Tongue (tissue), 2 donors: Measurements from ENCODE around the gene DOK6. TPM values are rescaled to one million over a fixed set of nuclear protein-coding genes. Genes with fewer than 3 reads are reported as not detected.

Experiments used
- DNase-seq: peaks from one replicate; pipeline ENCODE4 v3.0.0-alpha.2; 2015
- total RNA-seq: library from RNA; depleted of rRNA; stranded (reverse); fragments of >200 nt; gene quantifications from one replicate; pipeline ENCODE4 v1.2.3, GENCODE V29; 2014

Gene DOK6
- total RNA-seq, 1 donor from 2014 or later = 3.9 TPM

GRCh38 chr18:69539404-69539803 is 138.7 kb downstream of the DOK6 start:
- no peak for DNase-seq

- DNase-seq = no peak
These were observed 155.5 kb downstream of the DOK6 start for GRCh38 chr18:69556228-69556627.

GRCh38 chr18:69557282-69557681 is 156.6 kb downstream of the DOK6 start:
- peak; percentile 10 for DNase-seq

- peak; percentile 9 for DNase-seq
These were observed 157.4 kb downstream of the DOK6 start for GRCh38 chr18:69558052-69558451.

GRCh38 chr18:69559604-69560003 is 158.9 kb downstream of the DOK6 start:
- DNase-seq = no peak

GRCh38 chr18:69564602-69565001 is 163.9 kb downstream of the DOK6 start:
- no peak for DNase-seq

- no peak for DNase-seq
These were observed 167.3 kb downstream of the DOK6 start for GRCh38 chr18:69567813-69568488.

GRCh38 chr18:69569133-69569532 is 168.4 kb downstream of the DOK6 start:
- DNase-seq = no peak

- no peak for DNase-seq
These were observed 173.7 kb downstream of the DOK6 start for GRCh38 chr18:69574401-69574800.

- DNase-seq = peak; percentile 12
These were observed 179.4 kb downstream of the DOK6 start for GRCh38 chr18:69580107-69580506.

GRCh38 chr18:69584429-69584828 is 183.7 kb downstream of the DOK6 start:
- DNase-seq = no peak

- peak; percentile 2 for DNase-seq
These were observed 185.0 kb downstream of the DOK6 start for GRCh38 chr18:69585696-69586095.

GRCh38 chr18:69586537-69586936 is 185.8 kb downstream of the DOK6 start:
- DNase-seq = no peak

GRCh38 chr18:69588301-69588700 is 187.6 kb downstream of the DOK6 start:
- no peak for DNase-seq

GRCh38 chr18:69590150-69590549 is 189.5 kb downstream of the DOK6 start:
- DNase-seq = no peak

- DNase-seq = no peak
These were observed 195.7 kb downstream of the DOK6 start for GRCh38 chr18:69596345-69596744.

- no peak for DNase-seq
These were observed 196.9 kb downstream of the DOK6 start for GRCh38 chr18:69597561-69597960.

GRCh38 chr18:69599377-69599776 is 198.7 kb downstream of the DOK6 start:
- DNase-seq = no peak

- DNase-seq = no peak
These were observed 211.6 kb downstream of the DOK6 start for GRCh38 chr18:69612242-69612641.

GRCh38 chr18:69616114-69616513 is 215.4 kb downstream of the DOK6 start:
- no peak for DNase-seq

GRCh38 chr18:69617408-69617807 is 216.7 kb downstream of the DOK6 start:
- DNase-seq = no peak

- no peak for DNase-seq
These were observed 217.2 kb downstream of the DOK6 start for GRCh38 chr18:69617888-69618287.

- no peak for DNase-seq
These were observed 221.5 kb downstream of the DOK6 start for GRCh38 chr18:69622184-69622583.

- DNase-seq = no peak
These were observed 222.3 kb downstream of the DOK6 start for GRCh38 chr18:69622961-69623360.

GRCh38 chr18:69626171-69626570 is 225.5 kb downstream of the DOK6 start:
- no peak for DNase-seq
